SKM-1 (cell line): Measurements from ENCODE around the gene GNG12.
"Not testable (repeated sequence)": the region's sequence is repeated elsewhere in the genome, so short reads cannot be mapped to it uniquely, and the experiment has no call there.

ENCODE experiments used
- DNase-seq: peaks from one replicate; lab custom pipeline; 2025; ENCODE audit not compliant: unreplicated experiment; lab: John Stamatoyannopoulos, UW

Gene GNG12

DNA sequence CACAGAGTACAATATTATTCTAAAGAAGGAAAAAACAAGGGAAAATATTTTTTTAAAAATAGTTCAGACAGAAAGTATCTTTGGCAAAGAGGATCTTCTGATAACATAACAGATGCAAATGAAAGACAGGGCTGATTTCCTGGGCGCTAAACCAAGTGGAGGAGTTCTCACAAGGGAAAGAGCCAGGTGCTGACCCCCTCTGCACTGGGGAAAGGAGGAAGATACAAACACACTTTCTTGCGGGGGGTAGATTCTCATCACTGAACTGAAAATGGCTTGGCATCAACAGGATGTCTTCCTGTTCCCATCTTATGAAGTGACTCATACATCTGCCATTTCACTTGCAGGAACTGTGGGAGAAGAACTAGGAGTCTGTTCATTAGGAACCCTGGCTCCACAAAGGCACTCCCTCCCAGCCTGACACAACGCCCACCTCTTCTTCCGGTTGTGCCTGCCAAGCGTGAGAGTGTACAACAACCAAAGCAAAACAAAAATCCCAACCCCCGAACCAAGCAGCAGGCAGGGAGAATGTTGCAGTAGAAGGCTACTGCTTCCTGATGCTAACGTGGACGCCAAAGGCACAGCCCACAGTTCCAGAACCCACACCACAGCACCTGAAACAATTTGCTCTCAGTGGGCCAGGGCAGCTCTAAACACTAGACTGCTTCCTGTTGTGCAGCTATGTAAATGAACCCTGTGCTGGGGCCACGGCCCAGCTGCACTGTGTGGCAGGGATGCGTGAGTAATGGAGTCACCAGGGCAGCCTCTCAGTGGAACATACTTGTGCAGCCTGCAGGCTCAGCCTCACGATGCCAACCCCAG, 97.2 kb downstream of the GNG12 start:
- DNase-seq, result no peak

DNA sequence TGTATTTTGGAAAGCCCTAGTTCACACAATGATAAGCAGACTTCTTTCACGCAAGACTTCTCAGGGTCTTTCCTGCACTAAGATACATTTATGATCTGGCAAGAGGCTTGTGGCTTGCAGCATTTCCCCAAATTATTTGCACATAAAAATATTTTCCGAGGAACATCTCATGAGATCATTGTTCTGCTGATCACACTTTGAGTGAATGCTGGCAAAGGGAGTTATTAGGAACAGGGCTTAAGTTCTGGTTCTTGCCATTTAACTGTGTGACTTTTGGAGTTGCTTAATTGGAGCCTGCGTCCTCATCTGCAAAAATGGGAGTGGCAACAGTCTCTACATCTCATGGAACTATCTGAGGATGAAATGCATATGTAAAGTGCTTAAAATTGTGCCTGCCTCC, 98.1 kb downstream of the GNG12 start:
- DNase-seq, result no peak

- DNase-seq, result no peak
Observed at GRCh38 chr1:67734323-67734690, 99.0 kb downstream of the GNG12 start.

- no peak for DNase-seq
Observed at GRCh38 chr1:67733681-67734322, 99.5 kb downstream of the GNG12 start.

GRCh38 chr1:67732750-67733151, 100.5 kb downstream of the GNG12 start:
- peak; percentile 17 for DNase-seq

- no peak for DNase-seq
Observed at GRCh38 chr1:67731322-67731721, 101.9 kb downstream of the GNG12 start.

GRCh38 chr1:67730312-67730711, 103.0 kb downstream of the GNG12 start:
- not testable (repeated sequence) for DNase-seq

- DNase-seq, result no peak
Observed at GRCh38 chr1:67729872-67730271, 103.4 kb downstream of the GNG12 start.

- DNase-seq, result no peak
Observed at GRCh38 chr1:67726224-67726623, 107.0 kb downstream of the GNG12 start.

- no peak for DNase-seq
Observed at GRCh38 chr1:67724928-67725560, 108.2 kb downstream of the GNG12 start.

DNA sequence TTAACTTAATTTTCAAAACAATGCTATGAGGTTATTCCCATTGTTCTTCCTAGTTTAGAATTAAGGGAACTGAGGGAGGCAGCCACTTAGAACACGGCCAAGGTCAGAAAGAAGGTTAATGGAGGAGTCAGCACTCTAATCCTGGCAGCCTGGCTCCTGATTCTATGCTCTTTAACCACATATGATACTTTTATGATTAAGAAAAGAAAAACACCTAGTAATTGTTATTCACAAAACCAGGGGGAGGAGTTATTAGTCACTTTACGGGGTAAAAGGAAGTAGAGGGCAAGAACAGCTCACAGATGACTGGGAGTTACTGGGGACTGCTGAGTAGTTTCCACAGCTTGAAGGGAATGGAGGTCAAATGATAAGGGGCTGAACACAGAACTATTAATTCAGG, 109.6 kb downstream of the GNG12 start:
- DNase-seq, result no peak

DNA sequence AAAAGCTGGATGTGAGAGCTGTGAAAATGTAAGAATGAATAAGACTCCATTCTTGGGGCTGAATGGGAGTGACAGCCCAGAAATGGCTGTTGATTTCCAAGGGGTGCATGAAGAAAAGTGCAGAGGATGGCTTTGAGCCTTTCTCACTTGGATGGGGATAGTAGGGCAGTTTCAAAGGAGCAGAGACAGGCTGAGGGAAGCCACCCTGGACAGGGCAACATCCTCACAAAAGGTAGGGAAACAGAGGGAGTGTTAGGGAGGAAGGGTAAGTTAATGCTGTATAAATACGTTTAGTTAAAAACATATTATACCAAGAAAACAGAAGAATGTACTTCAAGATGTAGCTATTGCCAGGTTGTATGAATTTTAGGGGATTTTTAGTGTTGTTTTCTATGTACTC, 110.1 kb downstream of the GNG12 start:
- no peak for DNase-seq

GRCh38 chr1:67722292-67722944, 110.8 kb downstream of the GNG12 start:
- no peak for DNase-seq

- no peak for DNase-seq
Observed at GRCh38 chr1:67721650-67722291, 111.5 kb downstream of the GNG12 start.

GRCh38 chr1:67721112-67721511, 112.2 kb downstream of the GNG12 start:
- no peak for DNase-seq

DNA sequence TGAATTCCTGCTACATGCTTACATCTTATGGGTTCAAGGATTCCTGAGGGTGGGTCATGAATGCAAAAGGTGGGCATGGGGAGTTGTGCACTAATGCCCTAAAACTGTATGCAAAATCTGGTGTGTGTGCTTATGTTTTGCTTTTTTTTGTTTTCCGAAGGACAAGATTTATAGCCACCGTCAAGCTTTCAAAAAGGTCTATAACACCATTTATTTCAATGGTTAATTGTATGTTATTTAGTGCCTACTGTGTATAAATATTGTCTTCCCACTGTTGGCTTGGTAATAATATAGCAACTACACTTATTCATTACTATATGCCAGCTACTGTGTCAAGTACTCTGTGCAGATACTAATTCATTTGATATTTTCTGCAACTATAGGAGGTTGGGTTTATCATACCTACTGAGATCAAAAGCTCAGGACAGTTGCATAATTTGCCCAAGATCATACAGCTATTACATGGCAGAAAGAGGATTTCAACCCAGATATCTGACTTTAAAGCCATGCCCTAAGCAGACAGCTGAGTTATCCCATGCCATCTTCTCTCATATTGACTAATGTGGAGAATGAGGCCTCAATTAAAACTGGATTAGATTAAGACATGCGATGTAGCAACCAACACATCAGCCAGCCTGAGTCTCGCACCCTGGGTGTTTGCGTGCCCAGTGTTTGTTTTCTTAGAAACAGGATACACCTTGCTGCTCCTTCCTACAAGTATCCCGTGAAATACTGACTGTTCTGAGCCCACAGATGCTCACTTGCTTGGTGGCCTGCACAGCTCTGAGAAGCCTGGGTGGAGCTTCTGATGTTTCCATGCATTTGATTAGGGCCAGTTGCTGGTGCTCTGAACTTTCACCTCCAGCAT, 113.7 kb downstream of the GNG12 start:
- no peak for DNase-seq

DNA sequence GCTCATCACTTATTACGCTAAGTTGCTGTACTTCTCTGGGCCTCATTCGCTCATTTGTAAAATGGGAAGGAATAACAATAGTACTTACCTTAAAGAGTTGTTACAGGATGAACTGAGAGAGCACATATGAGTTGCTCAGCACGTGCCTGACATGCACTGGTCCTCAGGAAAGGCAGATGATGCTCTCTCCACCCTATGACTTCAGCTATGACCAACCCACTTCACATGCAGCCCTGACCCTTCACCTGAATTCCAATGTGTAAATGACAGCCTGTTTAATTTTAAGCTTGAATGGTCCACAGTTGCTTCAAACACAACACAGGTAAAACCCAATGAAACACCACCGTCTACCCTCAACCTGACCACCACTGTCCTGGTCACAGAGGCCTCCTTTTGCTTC, 115.4 kb downstream of the GNG12 start:
- DNase-seq, result no peak

- DNase-seq, result no peak
Observed at GRCh38 chr1:67716800-67717199, 116.5 kb downstream of the GNG12 start.

DNA sequence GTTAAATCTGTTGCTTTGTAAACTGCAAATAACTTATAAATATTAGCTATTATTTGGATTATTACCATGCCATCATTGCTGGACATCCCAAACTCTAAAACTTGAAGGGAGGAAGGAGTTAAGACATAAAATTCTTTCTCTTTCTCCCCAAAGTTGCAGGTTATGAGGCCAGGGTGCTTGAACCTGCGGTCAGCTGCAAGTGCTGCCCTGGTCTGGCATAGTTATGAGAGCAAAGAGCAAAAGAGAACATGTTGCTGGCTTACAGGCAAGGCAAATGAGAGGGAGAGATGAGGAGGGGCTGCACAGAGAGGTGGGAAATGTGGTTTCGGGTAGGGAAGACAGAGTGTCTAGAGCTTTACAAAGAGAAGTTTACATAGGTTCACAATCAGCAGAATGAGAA, 117.4 kb downstream of the GNG12 start:
- no peak for DNase-seq
